Measurements from ENCODE around the gene MRPS33.
A peak's percentile ranks its signal among the peaks of the same experiment; 100 is the strongest.
"Not testable (repeated sequence)": the region's sequence is repeated elsewhere in the genome, so short reads cannot be mapped to it uniquely, and the experiment has no call there.

Gene MRPS33

DNA sequence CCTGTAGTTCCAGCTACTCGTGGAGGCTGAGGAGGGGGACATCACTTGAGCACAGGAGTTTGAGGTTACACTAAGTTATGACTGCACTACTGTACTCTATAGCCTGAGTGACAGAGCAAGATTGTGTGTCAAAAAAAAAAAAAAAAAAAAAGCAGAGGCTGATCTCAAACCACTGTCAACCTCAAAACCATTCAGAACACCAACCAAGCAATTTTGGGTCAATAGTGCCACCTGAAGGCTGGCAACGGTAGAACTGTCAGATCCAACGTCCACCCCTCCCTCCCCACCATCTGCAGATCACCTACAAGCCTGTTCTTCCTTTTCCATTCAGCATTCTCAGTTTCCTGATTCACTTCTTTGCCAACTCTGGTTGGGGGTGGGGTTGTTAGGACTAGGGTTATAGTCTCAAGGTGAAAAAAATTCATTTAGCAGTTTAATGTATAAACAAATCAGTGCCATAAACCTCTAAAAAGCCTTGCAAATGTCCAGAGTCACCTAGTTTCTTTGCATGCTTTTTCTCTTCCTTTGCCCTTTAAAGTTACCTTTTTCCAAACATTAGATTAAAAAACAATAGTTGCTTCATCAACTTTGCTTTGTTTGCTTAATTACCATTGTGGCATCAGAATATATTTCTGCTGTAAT lies 2.6 kb downstream of the MRPS33 start:
- peak; percentile 69 for DNase-seq (ENCODE audit: low read depth)

DNA sequence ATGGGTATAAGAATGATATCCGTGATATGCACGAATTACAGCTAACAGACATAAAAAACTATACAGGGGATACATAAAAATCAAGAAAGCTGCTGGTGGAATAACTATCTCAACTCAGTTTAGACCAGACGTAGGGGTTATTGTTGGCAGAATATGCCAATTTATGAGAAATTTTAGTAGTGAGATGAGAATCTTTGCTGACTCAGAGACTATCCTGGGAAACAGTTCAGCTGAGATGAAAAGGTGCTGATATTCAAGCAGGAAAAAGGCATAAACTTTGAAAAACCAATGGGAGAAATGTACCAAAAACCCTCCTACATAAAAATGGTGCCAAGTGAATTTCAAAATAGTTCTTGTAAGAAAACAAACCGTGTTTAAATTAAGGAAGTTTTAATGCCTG lies 3.3 kb downstream of the MRPS33 start:
- DNase-seq (ENCODE audit: low read depth) = no peak

DNA sequence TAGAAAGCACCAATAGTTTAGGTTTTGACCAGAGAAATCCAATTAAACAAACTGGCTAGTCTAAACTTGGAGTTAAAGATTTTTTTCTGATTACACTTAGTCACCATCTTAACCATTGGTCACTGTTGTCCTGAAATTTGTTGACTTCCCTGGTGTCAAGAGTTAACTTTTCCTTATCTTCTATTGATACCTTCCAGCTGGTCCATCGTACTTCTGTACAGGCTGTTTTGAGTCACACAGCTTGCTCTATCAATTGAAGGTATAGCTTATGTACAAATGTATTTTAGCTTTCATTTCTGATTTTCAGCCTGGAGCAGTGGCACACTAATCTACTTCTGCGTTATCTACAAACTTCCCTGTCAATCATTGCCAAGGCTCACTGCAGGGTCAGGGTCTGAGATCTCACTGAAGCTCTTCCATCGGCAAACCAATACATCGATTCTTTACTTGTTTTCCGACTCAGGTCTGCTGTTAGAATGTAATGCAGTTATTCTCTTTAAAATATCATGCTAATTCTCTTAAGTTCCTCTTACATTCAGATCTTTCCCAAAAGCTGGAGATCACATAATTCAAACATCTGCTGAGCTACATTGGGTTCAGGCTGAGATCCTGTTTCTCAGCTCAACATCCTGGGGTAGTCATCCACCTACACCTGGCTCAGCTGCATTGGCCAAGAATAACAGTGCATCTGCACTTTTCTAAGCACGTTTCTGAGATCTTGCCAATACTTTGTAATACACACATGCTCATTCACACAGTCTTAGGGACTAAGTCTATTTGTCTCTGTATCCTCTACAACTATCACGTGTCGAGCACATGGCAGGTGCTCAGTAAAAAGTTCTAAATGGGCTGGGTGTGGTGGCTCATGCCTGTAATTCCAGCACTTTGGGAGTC lies 11.3 kb downstream of the MRPS33 start:
- DNase-seq (ENCODE audit: low read depth) = no peak

DNA sequence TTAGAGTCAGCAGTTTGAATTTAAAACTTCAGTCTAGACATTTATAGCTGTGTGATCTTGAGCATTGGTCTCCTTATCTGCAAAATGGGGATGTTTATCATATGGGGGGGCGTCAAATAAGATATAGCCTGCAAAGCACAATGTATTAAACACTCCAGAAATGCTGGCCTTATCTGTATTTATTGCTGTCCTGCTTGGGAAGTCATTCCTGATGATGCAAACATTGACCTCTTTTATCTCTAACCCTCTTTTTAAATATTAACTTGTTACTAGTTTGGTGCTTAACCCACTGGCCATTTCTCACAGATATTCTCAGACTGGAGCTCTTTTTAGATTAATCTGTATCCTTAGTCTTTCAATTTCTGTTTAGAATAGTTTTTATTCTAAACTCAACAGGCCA lies 13.2 kb downstream of the MRPS33 start:
- DNase-seq (ENCODE audit: low read depth) = no peak

DNA sequence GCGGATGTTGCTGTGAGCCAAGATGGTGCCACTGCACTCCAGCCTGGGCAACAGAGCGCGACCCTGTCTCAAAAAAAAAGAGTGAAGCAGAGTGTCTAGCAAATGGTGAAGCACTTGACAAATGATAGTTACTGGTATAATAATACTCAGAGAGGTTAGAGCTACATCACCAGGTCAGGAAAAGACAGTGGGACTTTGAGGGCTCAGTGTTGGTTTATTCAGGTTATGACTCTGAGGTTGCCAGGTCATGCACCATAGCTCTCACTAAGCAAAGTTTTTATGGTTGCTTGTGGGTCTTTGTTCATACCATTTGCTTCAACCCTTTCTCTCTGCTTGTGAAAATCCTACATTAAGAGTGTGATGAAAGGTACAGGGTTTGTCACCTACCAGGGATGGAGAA lies 13.6 kb downstream of the MRPS33 start:
- DNase-seq (ENCODE audit: low read depth) = no peak

DNA sequence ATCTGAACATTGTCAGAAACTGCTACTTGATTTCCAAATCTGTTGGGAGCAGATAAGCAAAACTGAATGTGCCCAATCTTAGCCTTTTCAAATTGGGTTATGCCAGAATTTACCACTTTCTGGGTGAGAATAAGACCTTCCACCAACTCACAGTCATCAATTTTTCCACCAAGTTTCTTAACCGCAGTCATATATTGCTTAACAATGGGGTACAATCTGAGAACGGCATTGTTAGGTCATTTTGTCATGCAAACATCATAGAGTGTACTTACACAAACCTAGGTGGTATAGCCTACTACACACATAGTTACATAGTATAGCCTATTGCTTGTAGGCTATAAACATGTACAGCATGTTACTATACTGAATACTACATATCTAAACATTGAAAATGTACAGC lies 16.0 kb downstream of the MRPS33 start:
- no peak for DNase-seq (ENCODE audit: low read depth)

DNA sequence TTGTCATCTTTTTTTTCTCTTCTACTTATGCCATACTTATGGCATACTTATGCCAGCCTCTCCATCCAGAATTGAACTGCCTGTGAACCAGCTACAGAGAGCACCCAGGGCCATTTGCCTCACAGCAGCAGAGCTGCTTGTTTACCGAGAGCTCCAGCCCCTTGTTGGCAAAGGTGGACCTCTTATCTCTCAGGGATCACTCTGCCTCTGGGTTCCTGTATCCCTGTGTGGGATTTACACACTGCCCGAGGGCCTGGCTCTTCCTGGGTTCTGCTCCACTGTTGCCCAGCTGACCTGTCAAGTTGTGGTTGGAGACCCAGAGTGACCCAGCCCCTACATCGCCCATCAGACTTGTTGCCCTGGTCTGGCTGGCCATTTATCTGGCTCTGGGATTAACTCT lies 22.3 kb downstream of the MRPS33 start:
- no peak for DNase-seq (ENCODE audit: low read depth)

DNA sequence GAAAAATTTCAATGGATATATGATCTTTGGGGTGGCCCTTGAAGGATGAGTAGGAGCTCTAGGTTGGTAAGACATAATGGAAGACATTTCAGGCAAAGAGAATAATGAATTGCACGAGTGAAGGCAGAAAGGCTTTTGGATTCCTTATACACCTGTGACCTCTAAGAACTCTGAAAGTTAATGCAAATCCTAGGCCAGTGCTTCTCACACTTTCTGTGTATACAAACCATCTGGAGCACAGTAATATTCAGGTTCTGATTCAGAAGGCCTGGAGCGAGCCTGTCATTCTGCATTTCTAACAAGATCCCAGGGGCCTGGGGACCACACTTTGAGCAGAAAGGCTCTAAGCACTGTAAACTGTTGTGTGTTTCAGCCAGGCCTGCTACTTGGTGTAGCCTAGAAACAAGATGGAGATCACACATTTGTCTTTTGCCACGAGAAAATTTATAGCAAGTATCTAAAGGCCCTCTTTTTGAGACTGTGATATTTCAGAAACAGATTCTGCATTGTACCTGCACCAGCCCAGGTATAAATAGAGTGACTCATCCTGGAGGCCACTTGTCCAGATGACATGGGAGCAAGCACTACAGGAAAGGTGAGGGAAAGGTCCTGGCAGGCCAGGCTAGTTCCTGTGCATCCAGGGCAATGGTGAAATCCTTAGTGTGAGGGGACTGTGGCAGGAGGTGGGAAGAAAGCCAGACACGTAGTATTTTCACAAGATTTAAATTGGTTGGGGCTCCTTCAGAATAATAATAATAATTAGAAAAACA lies 24.4 kb downstream of the MRPS33 start:
- DNase-seq (ENCODE audit: low read depth) = no peak

DNA sequence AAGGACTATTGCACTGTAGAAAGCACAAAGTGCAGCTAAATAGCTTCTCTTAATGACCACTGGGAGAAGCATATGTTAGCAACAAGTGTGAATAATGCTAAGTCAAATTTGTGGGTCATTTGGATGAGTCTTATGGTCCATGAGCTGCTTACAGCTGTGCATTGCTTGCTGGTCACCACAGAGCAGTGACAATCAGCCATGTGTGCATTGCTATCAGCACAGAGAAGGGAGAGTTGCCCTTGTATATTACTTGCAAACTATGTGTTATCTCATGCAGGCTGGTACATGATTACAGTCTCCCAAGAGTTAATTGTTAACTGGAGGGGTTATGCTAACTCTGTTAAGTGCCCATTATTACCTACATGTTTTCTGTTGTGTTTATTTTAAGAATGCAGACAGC lies 25.7 kb downstream of the MRPS33 start:
- DNase-seq (ENCODE audit: low read depth) = no peak

DNA sequence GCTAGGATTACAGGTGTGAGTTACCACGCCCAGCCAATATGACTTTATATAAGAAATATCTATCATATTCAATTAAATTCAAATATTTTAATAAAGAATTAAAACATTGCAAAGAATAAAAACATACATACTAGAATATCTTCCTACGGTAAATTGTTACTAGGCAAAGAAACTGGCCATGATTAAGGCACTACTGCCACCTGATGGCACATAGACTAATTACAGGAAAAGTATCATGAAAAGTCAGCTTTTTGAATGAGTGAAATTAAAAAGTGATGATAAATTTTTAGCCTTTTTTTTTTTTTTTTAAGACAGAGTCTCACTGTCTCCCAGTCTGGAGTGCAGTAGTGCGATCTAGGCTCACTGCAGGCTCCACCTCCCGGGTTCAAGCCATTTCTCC lies 30.9 kb downstream of the MRPS33 start:
- no peak for DNase-seq (ENCODE audit: low read depth)

DNA sequence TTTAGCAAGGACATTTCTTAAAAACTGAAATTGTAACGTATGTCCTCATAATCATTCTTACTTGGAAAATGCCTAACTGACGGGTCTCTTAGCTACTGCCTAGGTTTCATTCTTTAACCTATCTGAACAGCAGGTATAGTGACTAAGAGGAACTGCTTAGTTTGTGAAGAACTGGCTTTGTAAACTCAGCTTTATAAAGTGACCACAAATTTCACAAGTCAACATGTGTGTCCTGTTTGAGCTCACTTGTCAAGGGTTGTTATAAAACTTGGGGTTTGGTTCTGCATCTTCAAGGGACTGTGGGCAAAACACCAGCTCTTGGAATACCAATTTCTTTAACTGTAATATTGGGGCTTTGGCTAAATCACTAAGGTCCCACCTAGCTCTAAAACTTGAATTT lies 32.2 kb downstream of the MRPS33 start:
- DNase-seq (ENCODE audit: low read depth) = no peak

DNA sequence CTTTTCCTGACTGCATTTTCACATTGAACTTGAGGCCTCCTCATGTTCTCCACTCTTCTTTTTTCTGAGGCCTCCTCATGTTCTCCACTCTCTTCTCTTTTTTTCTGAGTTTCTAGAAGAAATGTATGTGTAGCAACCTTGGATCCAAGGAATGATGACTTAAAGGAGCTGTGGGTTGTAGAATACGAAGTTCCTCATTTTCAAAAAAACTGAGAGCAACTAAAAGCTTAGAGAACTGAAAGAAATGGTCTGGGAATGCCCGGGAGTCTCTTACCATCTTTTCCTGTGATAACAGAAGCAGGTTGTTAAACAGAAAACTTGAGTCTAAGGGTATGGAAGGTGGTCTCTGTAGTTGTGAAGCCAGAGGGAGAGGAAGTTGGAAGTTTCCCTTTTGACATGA lies 32.8 kb downstream of the MRPS33 start:
- DNase-seq (ENCODE audit: low read depth) = no peak

DNA sequence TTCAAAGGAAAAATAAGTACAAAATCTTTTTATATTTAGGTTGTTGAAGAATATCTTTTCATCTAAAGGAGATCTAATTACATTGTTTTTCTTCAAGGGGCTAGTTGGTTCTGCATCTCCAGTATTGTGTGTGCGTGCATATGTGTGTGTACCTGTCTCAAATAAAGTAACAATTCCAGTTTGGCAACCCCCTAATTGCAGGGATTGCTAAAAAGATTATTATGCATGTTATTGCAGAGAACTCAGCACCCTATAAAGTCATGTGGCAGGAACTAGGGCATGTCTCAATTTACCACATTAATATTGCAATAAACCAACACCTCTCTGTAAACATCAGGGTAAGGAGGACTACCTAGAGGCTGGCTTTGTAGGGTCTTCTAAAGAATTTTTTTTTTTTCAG lies 37.0 kb downstream of the MRPS33 start:
- DNase-seq (ENCODE audit: low read depth) = no peak

DNA sequence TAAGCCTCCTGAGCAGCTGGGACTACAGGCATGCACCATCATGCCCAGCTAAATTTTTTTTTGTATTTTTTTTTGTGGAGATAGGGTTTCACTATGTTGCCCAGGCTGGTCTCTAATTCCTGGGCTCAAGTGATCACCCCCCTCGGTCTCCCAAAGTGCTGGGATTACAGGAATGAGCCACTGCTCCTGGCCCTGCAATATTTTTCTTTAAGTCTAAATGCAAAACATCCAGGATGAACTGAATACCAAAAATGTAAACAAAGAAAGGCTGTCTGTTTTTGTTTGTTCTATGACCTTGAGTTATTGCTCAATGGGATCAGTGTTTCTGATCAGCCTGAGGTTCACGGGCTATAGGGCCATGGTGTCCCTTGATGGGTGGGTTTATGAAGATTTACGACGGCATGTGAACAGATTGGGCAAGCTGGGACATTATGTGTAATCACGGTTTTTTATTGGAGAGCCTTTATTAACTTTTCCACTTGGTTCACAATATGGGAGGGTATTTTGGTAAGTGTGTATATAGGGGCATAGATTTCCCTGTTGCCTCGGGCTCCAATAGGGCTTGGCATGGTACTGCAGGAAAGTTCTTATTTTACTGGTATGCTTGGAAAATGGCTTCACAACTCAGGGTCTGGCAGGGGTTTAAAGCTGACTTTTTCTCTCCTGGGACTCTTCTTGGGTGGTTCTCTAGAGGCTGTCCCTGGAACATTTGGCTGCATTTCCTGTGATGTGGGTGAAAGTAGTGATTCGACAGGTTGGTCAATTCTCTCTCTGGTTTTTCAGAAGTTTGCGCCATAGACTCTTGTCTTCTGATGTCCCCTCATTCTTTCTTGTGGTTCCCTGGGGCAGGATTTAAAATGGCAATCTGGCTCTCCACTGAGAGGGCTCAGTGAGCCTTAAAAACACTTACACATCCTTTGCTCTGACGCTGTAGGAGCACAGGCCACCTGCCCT lies 41.6 kb downstream of the MRPS33 start:
- no peak for DNase-seq (ENCODE audit: low read depth)

DNA sequence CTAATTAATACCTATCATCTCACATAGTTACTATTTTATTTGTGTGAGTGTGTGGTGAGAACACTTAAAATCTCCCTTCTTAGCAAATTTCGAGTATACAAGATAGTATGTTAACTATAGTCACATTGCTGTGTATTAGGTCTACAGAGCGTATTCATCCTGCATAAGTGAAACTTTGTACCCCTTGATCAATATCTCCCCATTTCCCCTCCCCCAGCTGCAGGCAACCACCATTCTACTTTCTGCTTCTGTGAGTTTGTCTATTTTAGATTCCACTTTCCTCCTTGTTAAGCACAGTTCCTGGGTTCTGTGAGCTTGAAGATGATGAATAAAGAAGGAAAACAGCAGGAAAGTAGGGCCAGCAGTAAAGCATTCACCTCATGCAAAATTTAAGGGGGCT lies 42.4 kb downstream of the MRPS33 start:
- no peak for DNase-seq (ENCODE audit: low read depth)

DNA sequence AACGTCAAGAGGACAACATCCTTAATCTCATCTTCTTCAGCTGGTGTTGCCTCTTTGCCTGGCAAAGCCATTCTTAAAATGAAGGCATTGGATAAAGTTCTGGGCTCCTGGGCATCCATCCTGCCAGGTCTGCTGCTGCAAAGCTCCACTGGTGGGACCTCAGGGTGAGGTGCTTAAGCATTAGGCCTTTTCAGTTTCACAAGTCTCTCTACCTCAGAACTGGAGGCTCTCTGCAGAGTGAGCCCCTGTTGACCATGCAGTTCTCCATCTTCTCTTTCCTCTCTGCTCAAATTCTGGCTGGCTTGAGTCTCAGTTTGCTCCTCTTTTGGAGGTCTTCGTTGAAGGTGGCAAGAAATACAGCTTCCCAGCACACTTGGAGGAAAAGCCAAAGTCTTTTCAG lies 47.3 kb downstream of the MRPS33 start:
- no peak for DNase-seq (ENCODE audit: low read depth)

DNA sequence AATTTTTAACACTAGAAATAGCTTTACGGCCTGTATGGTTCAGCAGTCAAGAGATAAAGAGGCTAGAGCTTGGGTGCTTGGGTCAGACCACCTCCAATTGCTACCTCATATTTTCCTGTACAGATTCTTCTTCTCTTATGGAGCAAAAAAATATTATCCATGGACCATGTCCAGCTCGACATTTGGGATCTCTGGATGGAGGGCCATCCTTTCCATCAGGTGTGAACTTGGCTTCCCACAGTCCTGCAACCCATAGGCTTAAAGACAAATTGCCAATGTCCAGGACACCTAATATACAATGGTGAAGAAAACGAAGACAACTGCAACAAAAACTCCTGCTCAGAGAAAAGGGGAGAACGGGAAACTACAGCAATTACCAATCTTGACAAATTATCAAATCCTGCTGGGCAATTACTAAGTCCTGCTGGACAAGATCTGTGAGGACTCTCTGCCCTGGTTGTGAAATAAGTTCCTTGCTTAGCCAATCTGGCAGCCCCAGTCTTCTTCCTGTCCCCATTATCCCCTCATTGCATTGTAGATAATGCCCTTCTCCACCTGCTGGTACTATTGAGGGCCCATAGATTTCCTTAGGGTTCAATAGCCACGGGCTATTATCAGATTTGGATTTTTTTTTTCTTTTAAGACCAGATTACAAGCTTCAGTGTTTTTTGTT lies 48.1 kb downstream of the MRPS33 start:
- DNase-seq (ENCODE audit: low read depth) = no peak

DNA sequence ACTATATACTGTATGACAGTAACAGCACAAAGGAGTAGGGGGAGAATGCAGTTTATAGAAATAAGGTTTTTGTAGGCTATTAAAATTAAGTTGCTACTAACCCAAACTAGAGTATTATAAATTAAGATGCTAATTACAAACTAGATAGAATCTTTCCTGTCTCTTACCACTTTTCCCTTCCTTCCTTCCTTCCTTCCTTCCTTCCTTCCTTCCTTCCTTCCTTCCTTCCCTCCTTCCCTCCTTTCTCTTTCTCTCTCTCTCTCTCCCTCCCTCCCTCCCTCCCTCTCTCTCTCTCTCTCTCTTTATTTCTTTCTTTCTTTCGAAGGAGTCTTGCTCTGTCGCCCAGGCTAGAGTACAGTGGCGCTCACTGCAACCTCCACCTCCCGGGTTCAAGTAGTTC lies 53.6 kb downstream of the MRPS33 start:
- DNase-seq (ENCODE audit: low read depth) = no peak

DNA sequence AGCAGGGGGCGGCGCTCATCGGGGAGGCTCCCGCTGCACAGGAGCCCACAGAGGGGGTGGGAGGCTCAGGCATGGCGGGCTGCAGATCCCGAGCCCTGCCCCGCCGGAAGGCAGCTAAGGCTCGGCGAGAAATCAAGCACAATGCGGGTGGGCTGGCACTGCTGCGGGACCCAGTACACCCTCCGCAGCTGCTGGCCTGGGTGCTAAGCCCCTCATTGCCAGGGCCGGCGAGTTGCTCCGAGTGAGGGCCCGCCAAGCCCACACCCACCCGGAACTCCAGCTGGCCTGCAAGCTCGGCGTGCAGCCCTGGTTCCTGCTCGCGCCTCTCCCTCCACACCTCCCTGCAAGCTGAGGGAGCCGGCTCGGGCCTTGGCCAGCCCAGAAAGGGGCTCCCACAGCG lies 57.8 kb downstream of the MRPS33 start:
- not testable (repeated sequence) for DNase-seq (ENCODE audit: low read depth)

Measured in activated T-cell treated with anti-CD3 and anti-CD28 coated beads for 24 hours (primary cell).